AG09309 (cell line): ENCODE measurements around the gene PTPN9.

Source experiments
- DNase-seq: peaks from one replicate; pipeline ENCODE4 v3.0.0-alpha.2; 2010; ENCODE audit warnings: low read depth
- H3K4me3 ChIP-seq: 2 replicates; pipeline ENCODE4 v1.5.1; 2011; ENCODE audit warnings: mild to moderate bottlenecking, low read depth, low read length, moderate library complexity; ENCODE audit not compliant: control insufficient read depth
- CTCF ChIP-seq: IDR thresholded peaks from 2 replicates; pipeline ENCODE4 v1.5.1; 2011; ENCODE audit warnings: mild to moderate bottlenecking, low read depth, low read length, inconsistent platforms; ENCODE audit not compliant: insufficient read depth, control insufficient read depth; ENCODE audit errors: missing control alignments

Gene PTPN9

GRCh38 chr15:75431682-75432081 lies 147.4 kb downstream of the PTPN9 start:
- no peak overlapping the region for H3K4me3 ChIP-seq
- DNase-seq, result no peak
- TF ChIP-seq CTCF, result no peak

GRCh38 chr15:75431270-75431669 lies 147.8 kb downstream of the PTPN9 start:
- no peak overlapping the region for H3K4me3 ChIP-seq
- DNase-seq, result no peak
- no peak for TF ChIP-seq CTCF

- DNase-seq, result no peak
- TF ChIP-seq CTCF, result no peak
- H3K4me3 ChIP-seq, result no peak overlapping the region
Measured at GRCh38 chr15:75430259-75430658, 148.9 kb downstream of the PTPN9 start.

- DNase-seq, result no peak
- no peak overlapping the region for H3K4me3 ChIP-seq
- no peak for TF ChIP-seq CTCF
Measured at GRCh38 chr15:75428152-75428551, 151.0 kb downstream of the PTPN9 start.

GRCh38 chr15:75425966-75426500 lies 153.1 kb downstream of the PTPN9 start:
- H3K4me3 ChIP-seq, result no peak overlapping the region
- DNase-seq, result no peak
- no peak for TF ChIP-seq CTCF

- no peak for DNase-seq
- no peak for TF ChIP-seq CTCF
- H3K4me3 ChIP-seq, result no peak overlapping the region
Measured at GRCh38 chr15:75422554-75422953, 156.6 kb downstream of the PTPN9 start.

GRCh38 chr15:75420698-75421097 lies 158.4 kb downstream of the PTPN9 start:
- TF ChIP-seq CTCF, result no peak
- H3K4me3 ChIP-seq, result no peak overlapping the region
- no peak for DNase-seq
